Measurements from ENCODE around the gene MT2A. TPM values are rescaled to one million over a fixed set of nuclear protein-coding genes. Genes with fewer than 3 reads are reported as not detected.
A peak's percentile ranks its signal among the peaks of the same experiment; 100 is the strongest.

MT2A gene
- 36.7 TPM for polyA plus RNA-seq (2013, experiment 1 of 2)
- polyA plus RNA-seq (2013, experiment 2 of 2), result 37.4 TPM

DNA sequence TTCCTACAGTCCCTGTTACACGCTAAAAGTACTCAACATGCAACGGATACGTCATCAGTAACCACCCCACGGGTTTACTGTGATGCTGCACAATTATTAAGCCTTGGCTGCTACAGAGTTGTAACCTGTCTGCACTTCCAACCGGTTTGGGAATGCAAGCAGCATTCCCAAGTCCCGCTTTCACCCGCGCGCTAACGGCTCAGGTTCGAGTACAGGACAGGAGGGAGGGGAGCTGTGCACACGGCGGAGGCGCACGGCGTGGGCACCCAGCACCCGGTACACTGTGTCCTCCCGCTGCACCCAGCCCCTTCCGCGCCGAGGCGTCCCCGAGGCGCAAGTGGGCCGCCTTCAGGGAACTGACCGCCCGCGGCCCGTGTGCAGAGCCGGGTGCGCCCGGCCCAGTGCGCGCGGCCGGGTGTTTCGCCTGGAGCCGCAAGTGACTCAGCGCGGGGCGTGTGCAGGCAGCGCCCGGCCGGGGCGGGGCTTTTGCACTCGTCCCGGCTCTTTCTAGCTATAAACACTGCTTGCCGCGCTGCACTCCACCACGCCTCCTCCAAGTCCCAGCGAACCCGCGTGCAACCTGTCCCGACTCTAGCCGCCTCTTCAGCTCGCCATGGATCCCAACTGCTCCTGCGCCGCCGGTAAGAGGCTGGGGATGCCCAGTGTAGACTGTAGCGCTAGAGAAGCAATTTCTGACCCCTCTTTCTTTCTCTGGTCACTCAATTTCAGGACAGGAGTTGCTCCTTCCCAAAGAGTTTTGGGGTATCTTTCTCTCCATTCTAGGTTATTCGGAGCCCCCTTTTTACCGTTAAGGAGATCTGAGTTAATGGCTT is at the start of gene MT2A:
Gene MT2A (plus strand): TSS at position 542 of the 833 bp plus-strand sequence. CDS start 72 bp downstream, at position 614.
- H3K4me1 ChIP-seq (ENCODE audit: control insufficient read depth, low read depth, low read length), result peaks cover 9% of the 10 kb centered on the region
- no peaks in the 10 kb centered on the region for H3K36me3 ChIP-seq (ENCODE audit: control insufficient read depth, insufficient read depth, low read length)
- H2BK5ac ChIP-seq (ENCODE audit: low read length), result no peak within 1 kb of the TSS
- peak within 1 kb of the TSS; percentile 82 for H3K56ac ChIP-seq (ENCODE audit: low read length)
- H3K4me2 ChIP-seq (ENCODE audit: low read length), result peak within 1 kb of the TSS; percentile 52
- no peaks in the 10 kb centered on the region for H3K79me1 ChIP-seq (ENCODE audit: low read length)
- no peak within 1 kb of the TSS for H2BK15ac ChIP-seq (replicated peaks; ENCODE audit: low read depth)
- peak within 1 kb of the TSS; percentile 62 for H3K18ac ChIP-seq (ENCODE audit: low read length)
- H4K5ac ChIP-seq (ENCODE audit: low read length), result no peak within 1 kb of the TSS
- DNase-seq, result peak; percentile 96
- no peak within 1 kb of the TSS for H3K4ac ChIP-seq (ENCODE audit: low read depth, low read length)
- peaks cover 6% of the 10 kb centered on the region for H3K27me3 ChIP-seq (ENCODE audit: insufficient read depth, low read length, poor library complexity)
- H2BK120ac ChIP-seq (ENCODE audit: low read depth, low read length), result peak within 1 kb of the TSS; percentile 66
- no peak within 1 kb of the TSS for H2AK5ac ChIP-seq (ENCODE audit: low read length)
- WGBS (ENCODE audit: extremely low coverage, insufficient coverage, low lambda C conversion rate), result no CpG with 5 or more reads among the region's 62 CpGs
- peak within 1 kb of the TSS; percentile 24 for H3K4me3 ChIP-seq (ENCODE audit: low read length)
- H3K23ac ChIP-seq (ENCODE audit: low read length), result peak within 1 kb of the TSS; percentile 83
- H3K27ac ChIP-seq (ENCODE audit: low read depth, low read length), result peak within 1 kb of the TSS; percentile 45
- H4K8ac ChIP-seq (ENCODE audit: low read depth, low read length), result no peak within 1 kb of the TSS
- no peaks in the 10 kb centered on the region for H3K79me2 ChIP-seq (ENCODE audit: control insufficient read depth, insufficient read depth, low read length)
- H3K9ac ChIP-seq (ENCODE audit: low read length), result peak within 1 kb of the TSS; percentile 63

DNA sequence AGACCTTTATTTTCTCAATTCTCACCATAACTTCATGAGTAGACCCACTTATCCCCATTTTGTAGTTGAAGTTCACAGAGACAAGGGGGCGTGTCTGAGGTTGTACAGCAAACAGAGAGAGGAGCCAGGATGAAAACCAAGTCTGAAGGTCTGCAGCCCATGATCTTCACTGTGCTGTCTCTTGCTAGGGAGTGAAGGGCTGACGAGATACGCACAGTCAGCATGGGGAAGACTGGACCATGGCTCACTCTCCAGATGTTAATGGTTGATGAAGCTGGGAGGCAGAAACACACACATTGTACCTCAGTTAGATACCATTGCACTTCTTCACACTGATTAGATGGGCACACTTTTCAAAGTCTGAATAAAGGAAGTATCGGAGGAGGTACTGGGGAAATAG is 49.3 kb upstream of the MT2A start:
- no CpG with 5 or more reads among the region's 4 CpGs for WGBS (ENCODE audit: extremely low coverage, insufficient coverage, low lambda C conversion rate)
- Histone ChIP-seq H2BK15ac (replicated peaks; ENCODE audit: low read depth) (no peak overlapping the region), H3K79me2 (ENCODE audit: control insufficient read depth, insufficient read depth, low read length) (no peaks in the 10 kb centered on the region), H3K27me3 (ENCODE audit: insufficient read depth, low read length, poor library complexity) (no peaks in the 10 kb centered on the region), H3K4me3 (ENCODE audit: low read length) (no peak overlapping the region), H3K9ac (ENCODE audit: low read length) (no peak overlapping the region), H3K4me1 (ENCODE audit: control insufficient read depth, low read depth, low read length) (no peaks in the 10 kb centered on the region), H2BK5ac (ENCODE audit: low read length) (no peak overlapping the region), H3K23ac (ENCODE audit: low read length) (no peak overlapping the region), H3K4me2 (ENCODE audit: low read length) (no peak overlapping the region), H3K79me1 (ENCODE audit: low read length) (no peaks in the 10 kb centered on the region), H4K8ac (ENCODE audit: low read depth, low read length) (no peak overlapping the region), H3K56ac (ENCODE audit: low read length) (no peak overlapping the region), H3K27ac (ENCODE audit: low read depth, low read length) (no peak overlapping the region), H3K36me3 (ENCODE audit: control insufficient read depth, insufficient read depth, low read length) (no peaks in the 10 kb centered on the region), H3K18ac (ENCODE audit: low read length) (no peak overlapping the region), H2BK120ac (ENCODE audit: low read depth, low read length) (no peak overlapping the region), H2AK5ac (ENCODE audit: low read length) (no peak overlapping the region), H3K4ac (ENCODE audit: low read depth, low read length) (no peak overlapping the region), H4K5ac (ENCODE audit: low read length) (no peak overlapping the region)
- no peak for DNase-seq

DNA sequence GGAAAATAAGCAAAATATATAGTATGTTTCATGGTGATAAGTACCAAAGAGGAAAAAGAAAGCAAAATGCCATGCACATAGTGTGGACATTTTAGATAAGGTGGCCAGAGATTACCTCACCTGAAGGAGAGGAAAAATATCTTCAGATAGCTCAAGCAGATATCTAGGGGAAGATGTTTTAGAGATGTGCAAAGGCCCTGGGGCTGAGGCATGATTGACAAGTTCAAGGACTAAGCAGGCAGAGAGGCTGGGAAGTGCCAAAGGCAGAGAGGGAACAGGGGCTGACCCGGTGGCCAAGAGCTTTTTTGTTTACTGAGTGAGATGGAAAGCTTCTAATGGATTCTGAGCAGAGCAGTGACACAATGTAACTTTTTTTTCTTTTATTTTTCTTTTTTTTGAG is 47.9 kb upstream of the MT2A start:
- WGBS (ENCODE audit: extremely low coverage, insufficient coverage, low lambda C conversion rate), result no CpG with 5 or more reads among the region's 1 CpG
- Histone ChIP-seq H3K18ac (ENCODE audit: low read length) (no peak overlapping the region), H2AK5ac (ENCODE audit: low read length) (no peak overlapping the region), H3K4me1 (ENCODE audit: control insufficient read depth, low read depth, low read length) (no peaks in the 10 kb centered on the region), H4K8ac (ENCODE audit: low read depth, low read length) (no peak overlapping the region), H3K36me3 (ENCODE audit: control insufficient read depth, insufficient read depth, low read length) (no peaks in the 10 kb centered on the region), H3K4ac (ENCODE audit: low read depth, low read length) (no peak overlapping the region), H3K79me1 (ENCODE audit: low read length) (no peaks in the 10 kb centered on the region), H3K27me3 (ENCODE audit: insufficient read depth, low read length, poor library complexity) (no peaks in the 10 kb centered on the region), H3K4me3 (ENCODE audit: low read length) (no peak overlapping the region), H3K9ac (ENCODE audit: low read length) (no peak overlapping the region), H3K23ac (ENCODE audit: low read length) (no peak overlapping the region), H3K79me2 (ENCODE audit: control insufficient read depth, insufficient read depth, low read length) (no peaks in the 10 kb centered on the region), H2BK5ac (ENCODE audit: low read length) (no peak overlapping the region), H3K4me2 (ENCODE audit: low read length) (no peak overlapping the region), H2BK120ac (ENCODE audit: low read depth, low read length) (no peak overlapping the region), H3K27ac (ENCODE audit: low read depth, low read length) (no peak overlapping the region), H3K56ac (ENCODE audit: low read length) (no peak overlapping the region), H2BK15ac (replicated peaks; ENCODE audit: low read depth) (no peak overlapping the region), H4K5ac (ENCODE audit: low read length) (no peak overlapping the region)
- DNase-seq, result no peak

GRCh38 chr16:56561126-56561525 is 47.3 kb upstream of the MT2A start:
- Histone ChIP-seq H3K27ac (ENCODE audit: low read depth, low read length) (no peak overlapping the region), H2BK120ac (ENCODE audit: low read depth, low read length) (no peak overlapping the region), H3K4me2 (ENCODE audit: low read length) (no peak overlapping the region), H3K18ac (ENCODE audit: low read length) (no peak overlapping the region), H3K23ac (ENCODE audit: low read length) (no peak overlapping the region), H3K79me2 (ENCODE audit: control insufficient read depth, insufficient read depth, low read length) (no peaks in the 10 kb centered on the region), H3K4me3 (ENCODE audit: low read length) (no peak overlapping the region), H3K27me3 (ENCODE audit: insufficient read depth, low read length, poor library complexity) (no peaks in the 10 kb centered on the region), H3K79me1 (ENCODE audit: low read length) (no peaks in the 10 kb centered on the region), H3K56ac (ENCODE audit: low read length) (no peak overlapping the region), H3K9ac (ENCODE audit: low read length) (no peak overlapping the region), H4K8ac (ENCODE audit: low read depth, low read length) (no peak overlapping the region), H2BK15ac (replicated peaks; ENCODE audit: low read depth) (no peak overlapping the region), H2AK5ac (ENCODE audit: low read length) (no peak overlapping the region), H4K5ac (ENCODE audit: low read length) (no peak overlapping the region), H3K36me3 (ENCODE audit: control insufficient read depth, insufficient read depth, low read length) (no peaks in the 10 kb centered on the region), H2BK5ac (ENCODE audit: low read length) (no peak overlapping the region), H3K4ac (ENCODE audit: low read depth, low read length) (no peak overlapping the region), H3K4me1 (ENCODE audit: control insufficient read depth, low read depth, low read length) (no peaks in the 10 kb centered on the region)
- no CpG with 5 or more reads among the region's 1 CpG for WGBS (ENCODE audit: extremely low coverage, insufficient coverage, low lambda C conversion rate)
- no peak for DNase-seq

GRCh38 chr16:56564793-56565477 is 43.4 kb upstream of the MT2A start, which contains the start of gene MT4:
Gene MT4 (plus strand): TSS chr16:56565073. CDS start chr16:56565129, 56 bp downstream.
- H3K36me3 ChIP-seq (ENCODE audit: control insufficient read depth, insufficient read depth, low read length), result no peaks in the 10 kb centered on the region
- no peak within 1 kb of the TSS for H2BK5ac ChIP-seq (ENCODE audit: low read length)
- no peak within 1 kb of the TSS for H3K18ac ChIP-seq (ENCODE audit: low read length)
- no peak within 1 kb of the TSS for H4K8ac ChIP-seq (ENCODE audit: low read depth, low read length)
- no peak within 1 kb of the TSS for H3K4me3 ChIP-seq (ENCODE audit: low read length)
- no peak within 1 kb of the TSS for H3K27ac ChIP-seq (ENCODE audit: low read depth, low read length)
- no peak within 1 kb of the TSS for H2BK120ac ChIP-seq (ENCODE audit: low read depth, low read length)
- no peak within 1 kb of the TSS for H3K4ac ChIP-seq (ENCODE audit: low read depth, low read length)
- no peak within 1 kb of the TSS for H4K5ac ChIP-seq (ENCODE audit: low read length)
- WGBS (ENCODE audit: extremely low coverage, insufficient coverage, low lambda C conversion rate), result no CpG with 5 or more reads among the region's 12 CpGs
- no peaks in the 10 kb centered on the region for H3K4me1 ChIP-seq (ENCODE audit: control insufficient read depth, low read depth, low read length)
- no peak within 1 kb of the TSS for H2BK15ac ChIP-seq (replicated peaks; ENCODE audit: low read depth)
- DNase-seq, result no peak
- H3K9ac ChIP-seq (ENCODE audit: low read length), result no peak within 1 kb of the TSS
- no peak within 1 kb of the TSS for H3K56ac ChIP-seq (ENCODE audit: low read length)
- H3K79me2 ChIP-seq (ENCODE audit: control insufficient read depth, insufficient read depth, low read length), result no peaks in the 10 kb centered on the region
- H2AK5ac ChIP-seq (ENCODE audit: low read length), result no peak within 1 kb of the TSS
- H3K23ac ChIP-seq (ENCODE audit: low read length), result no peak within 1 kb of the TSS
- no peaks in the 10 kb centered on the region for H3K27me3 ChIP-seq (ENCODE audit: insufficient read depth, low read length, poor library complexity)
- no peaks in the 10 kb centered on the region for H3K79me1 ChIP-seq (ENCODE audit: low read length)
- H3K4me2 ChIP-seq (ENCODE audit: low read length), result no peak within 1 kb of the TSS
